NK-92 treated with Interleukin-12 subunit alpha and Interleukin-12 subunit beta, amount 100 ng/mL, for 24 hours (cell line): ENCODE measurements around the gene ZNF236.
"Not testable (repeated sequence)": the region's sequence is repeated elsewhere in the genome, so short reads cannot be mapped to it uniquely, and the experiment has no call there.

Experiments
- DNase-seq: peaks from one replicate; lab custom pipeline; 2025; lab: John Stamatoyannopoulos, UW

The ZNF236 gene

GRCh38 chr18:77005651-77006195 is 183.4 kb downstream of the ZNF236 start:
- DNase-seq: no peak

GRCh38 chr18:77006305-77007175 is 184.2 kb downstream of the ZNF236 start:
- DNase-seq: no peak

DNA sequence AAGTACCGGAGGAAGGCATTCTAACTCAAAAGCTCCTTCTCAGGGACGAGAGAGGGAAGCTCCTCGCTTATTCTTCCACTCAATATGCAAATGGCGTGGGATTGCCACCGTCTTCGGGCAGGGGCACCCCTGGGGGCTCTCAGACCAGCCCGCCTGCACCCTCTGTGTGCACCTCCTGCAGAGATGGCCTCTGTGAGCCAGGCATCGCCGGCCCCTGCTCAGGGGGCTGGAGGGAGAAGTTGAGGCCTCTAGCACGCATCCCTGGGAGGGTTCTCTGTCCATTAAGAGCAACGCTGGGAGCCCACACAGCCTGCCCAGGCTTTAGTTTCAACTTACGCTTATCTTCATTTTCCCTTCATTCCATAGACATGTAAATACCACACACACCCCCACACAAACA is 184.9 kb downstream of the ZNF236 start:
- no peak for DNase-seq

DNA sequence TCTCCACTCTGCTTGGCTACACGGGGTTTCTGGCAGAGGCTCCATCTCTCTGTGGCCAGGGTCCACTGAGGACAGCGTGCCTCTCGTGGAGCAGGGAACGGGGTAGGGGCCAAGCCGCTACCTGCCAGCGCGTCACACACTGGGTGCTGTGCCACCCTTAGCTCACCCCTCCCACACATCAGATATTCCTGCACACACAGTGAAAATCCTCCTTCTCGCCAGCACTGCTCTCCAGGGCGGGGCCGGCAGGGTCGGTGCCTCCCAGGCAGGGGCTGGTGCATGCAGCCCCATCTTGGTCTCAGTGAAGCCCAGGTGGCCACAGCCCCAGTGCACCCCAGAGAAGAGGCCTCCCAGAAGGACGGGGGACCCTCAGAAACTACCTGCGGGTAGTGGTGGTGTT is 185.6 kb downstream of the ZNF236 start:
- no peak for DNase-seq

GRCh38 chr18:77008576-77009315 is 186.4 kb downstream of the ZNF236 start:
- no peak for DNase-seq

DNA sequence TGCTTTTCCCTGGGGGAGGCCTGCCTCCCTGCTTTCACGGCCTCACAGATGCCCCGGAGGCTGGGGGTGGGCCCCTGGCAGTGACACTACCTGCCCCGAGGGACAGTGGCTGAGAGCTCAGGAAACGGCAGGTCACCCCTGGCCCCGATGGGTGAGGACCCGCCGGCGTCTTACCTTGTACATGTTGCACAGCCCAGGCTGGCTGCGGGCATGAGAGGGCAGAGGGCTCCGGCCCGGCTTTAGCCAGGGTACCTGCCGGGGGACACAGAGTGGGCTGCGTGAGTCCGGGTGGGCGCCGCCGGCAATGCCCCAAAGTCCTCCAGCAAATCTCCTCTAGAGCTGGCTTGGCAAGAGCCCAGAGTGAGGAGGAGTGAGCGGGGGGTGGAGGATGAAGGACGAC is 187.3 kb downstream of the ZNF236 start:
- DNase-seq: no peak

DNA sequence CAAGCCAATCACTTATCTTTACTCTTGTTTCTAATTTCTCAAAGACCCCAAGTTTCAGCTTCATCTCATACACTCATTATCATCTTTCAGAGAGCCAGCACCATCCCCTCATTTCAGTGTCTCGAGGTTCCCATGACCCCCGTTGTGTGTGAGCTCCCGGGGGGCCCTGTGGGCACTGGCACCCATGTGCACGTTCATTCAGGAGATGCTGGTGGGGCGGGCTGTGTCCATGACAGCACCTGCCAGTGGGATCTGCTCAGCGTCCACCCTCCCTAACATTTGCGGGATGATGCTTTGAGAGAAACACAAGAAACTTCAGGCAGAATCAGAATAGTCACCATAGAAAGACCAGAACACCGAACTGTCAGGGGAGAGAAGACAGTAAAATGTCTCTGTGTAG is 189.8 kb downstream of the ZNF236 start:
- no peak for DNase-seq

- DNase-seq: no peak
These were observed 190.6 kb downstream of the ZNF236 start for GRCh38 chr18:77012806-77013541.

DNA sequence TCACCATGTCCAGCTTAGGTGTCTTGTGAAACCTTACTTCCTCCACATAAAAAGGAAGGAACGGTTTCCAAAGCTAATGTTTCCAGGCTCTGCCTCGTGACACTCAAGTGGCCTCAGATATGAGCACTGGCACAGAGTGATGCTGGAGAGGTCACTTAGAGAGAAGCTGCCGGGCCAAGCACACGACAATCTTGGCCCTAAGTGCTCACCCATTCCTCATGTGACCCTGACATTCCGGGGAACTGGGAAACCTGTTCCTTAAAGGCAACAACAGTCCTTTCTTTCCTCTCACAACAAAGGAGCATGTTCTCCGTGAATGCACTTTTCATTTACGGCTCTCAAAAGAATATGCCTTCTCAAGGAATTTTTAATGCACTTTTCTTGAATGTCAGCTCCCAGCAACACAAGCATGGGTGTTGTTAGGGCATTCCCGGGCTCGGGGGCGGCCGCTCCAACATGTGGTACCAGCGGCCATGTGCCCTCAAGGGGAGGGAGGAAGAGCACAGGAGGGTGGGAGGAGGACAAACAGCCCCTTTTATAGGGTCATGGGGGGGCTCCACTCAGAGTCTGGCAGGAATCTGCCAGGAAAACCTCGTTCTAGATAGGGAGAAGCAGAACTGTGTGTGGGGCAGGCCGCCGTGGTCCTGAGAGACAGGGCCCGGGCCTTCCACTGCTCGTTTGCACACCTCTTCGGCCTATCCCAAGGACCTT is 191.6 kb downstream of the ZNF236 start:
- DNase-seq: no peak

DNA sequence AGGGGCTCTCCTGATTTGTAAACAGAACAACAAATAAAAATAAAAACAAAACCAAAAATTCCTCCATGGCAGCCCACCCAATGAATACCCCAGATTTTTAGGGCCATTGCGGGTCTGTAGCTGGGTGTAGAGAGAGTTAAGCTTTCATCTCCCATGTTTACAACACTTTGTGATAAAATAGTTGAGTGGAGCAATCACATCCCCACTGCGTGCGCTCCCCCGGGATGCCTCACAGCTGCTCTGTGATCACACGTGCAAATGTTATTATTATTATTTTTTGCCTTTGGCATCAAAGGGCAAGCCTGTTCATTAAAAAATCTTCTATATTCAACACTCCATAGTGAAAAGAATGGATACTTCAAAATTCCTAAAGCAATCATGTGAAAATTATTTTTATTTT is 192.2 kb downstream of the ZNF236 start:
- DNase-seq: no peak

- DNase-seq: no peak
These were observed 192.8 kb downstream of the ZNF236 start for GRCh38 chr18:77015169-77015568.

- no peak for DNase-seq
These were observed 193.7 kb downstream of the ZNF236 start for GRCh38 chr18:77015771-77016710.

GRCh38 chr18:77016936-77017335 is 194.6 kb downstream of the ZNF236 start:
- no peak for DNase-seq

DNA sequence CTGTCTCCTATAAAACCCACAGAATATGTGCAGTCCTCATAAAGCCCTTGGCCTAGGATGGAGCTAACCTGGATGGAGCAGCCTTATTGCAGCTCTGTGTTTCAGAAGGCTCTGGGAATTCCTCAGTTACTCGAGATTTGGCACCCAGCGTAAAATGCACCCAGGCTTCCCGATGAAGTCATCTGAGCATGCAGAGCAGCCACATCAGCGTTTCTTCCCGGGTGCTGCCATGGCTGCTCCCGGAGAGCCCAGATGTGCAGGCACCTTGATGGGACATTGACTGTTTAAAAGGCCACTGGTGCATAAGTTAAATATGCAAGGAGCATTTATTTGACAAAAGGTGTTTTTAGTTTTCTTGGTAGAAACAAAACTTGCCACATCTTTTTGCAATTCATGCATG is 195.0 kb downstream of the ZNF236 start:
- no peak for DNase-seq

GRCh38 chr18:77018650-77019049 is 196.3 kb downstream of the ZNF236 start:
- not testable (repeated sequence) for DNase-seq

GRCh38 chr18:77019641-77020040 is 197.3 kb downstream of the ZNF236 start:
- no peak for DNase-seq
